Measurements from ENCODE around the gene HGD.
"Not testable (repeated sequence)": the region's sequence is repeated elsewhere in the genome, so short reads cannot be mapped to it uniquely, and the experiment has no call there.

HGD gene

GRCh38 chr3:120641696-120642246 is 40.3 kb downstream of the HGD start:
- DNase-seq (ENCODE audit: extremely low read depth in 1 of 2, low read depth in 1 of 2), result no peak

DNA sequence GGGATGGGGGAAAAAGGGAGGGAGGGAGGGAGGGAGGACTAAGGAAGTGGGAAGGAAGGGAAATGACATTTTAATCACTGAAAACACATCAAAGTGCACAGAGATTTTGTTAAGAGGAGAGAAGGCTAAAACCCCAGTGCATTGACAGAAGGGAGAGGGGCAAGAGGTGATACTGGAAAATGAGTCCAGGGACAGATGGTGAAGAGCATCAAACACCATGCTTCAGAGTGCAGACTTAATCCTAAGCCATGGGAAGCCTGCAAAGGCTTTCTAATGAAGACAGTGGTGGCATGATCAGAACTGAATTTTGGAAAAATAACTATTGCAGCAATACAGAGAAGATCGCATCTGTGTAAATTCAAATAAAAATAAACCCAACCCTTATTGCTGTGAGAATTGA is 41.8 kb downstream of the HGD start:
- DNase-seq (ENCODE audit: extremely low read depth in 1 of 2, low read depth in 1 of 2), result no peak

DNA sequence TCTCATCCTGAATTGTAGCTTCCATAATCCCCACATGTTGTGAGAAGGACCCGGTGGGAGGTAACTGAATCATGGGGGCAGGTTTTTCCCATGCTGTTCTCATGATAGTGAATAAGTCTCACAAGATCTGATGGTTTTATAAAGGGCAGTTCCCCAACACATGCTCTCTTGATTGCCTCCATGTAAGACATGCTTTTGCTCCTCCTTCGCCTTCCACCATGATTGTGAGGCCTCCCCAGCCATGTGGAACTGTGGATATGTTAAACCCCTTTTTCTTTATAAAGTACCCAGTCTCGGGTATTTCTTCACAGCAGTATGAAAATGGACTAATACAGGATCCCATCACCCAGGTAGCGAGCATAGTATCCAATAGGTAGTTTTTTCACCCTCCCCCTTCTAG is 43.2 kb downstream of the HGD start:
- DNase-seq (ENCODE audit: extremely low read depth in 1 of 2, low read depth in 1 of 2), result not testable (repeated sequence)

DNA sequence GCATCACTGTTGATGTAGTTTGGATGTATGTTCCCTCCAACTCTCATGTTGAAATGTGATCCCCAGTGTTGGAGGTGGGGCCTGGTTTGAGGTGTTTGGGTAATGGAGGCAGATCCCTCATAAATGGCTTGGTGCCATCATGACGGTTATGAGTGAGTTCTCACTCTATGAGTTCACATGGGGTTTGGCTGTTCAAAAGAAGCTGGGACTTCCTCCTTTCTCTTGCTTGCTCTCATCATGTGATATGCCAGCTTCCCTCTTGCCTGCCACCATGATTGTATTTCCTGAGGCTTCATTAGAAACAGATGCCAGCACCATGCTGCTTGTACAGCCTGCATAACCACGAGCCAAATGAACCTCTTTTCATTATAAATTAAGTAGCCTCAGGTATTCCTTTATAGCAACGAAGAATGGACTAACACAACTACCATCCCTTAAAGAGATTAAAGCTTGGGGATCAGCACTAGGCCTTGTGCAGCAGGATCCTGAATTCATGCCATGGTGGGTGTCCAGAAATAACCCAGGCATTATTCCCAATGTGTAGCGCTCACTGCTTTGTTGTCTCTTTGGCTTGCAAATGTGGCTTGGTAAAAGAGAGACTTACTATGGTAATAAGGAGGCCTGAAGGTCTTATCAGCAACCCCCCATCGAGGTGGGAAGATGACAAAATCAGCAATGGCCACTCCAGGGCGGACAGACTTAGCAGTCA is 44.0 kb downstream of the HGD start:
- DNase-seq (ENCODE audit: extremely low read depth in 1 of 2, low read depth in 1 of 2), result no peak

- DNase-seq (ENCODE audit: extremely low read depth in 1 of 2, low read depth in 1 of 2), result no peak
Measured at GRCh38 chr3:120636795-120637401, 45.1 kb downstream of the HGD start.

GRCh38 chr3:120634539-120634938 is 47.5 kb downstream of the HGD start:
- DNase-seq (ENCODE audit: extremely low read depth in 1 of 2, low read depth in 1 of 2), result no peak

DNA sequence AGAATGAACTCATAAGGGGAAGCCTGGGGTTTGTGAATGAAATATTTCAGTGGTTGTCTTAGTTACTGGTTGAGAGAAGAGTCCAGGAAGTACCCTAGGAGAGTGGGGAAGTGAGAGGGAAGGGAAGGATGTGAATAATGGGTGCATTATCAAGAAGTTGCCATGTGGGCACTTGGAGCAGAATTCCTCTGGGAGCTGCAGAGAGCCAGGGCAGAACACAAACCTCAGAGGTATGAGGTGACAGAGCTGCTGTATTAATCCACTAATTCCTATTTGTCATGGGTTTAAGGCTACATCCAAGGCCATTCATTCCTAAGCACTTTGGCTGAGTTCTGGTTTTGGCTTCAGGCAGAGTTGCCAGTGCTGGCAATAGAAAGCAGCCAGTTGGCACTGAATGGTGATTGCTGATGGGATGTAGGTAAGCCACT is 56.9 kb downstream of the HGD start:
- no peak for DNase-seq (ENCODE audit: extremely low read depth in 1 of 2, low read depth in 1 of 2)

DNA sequence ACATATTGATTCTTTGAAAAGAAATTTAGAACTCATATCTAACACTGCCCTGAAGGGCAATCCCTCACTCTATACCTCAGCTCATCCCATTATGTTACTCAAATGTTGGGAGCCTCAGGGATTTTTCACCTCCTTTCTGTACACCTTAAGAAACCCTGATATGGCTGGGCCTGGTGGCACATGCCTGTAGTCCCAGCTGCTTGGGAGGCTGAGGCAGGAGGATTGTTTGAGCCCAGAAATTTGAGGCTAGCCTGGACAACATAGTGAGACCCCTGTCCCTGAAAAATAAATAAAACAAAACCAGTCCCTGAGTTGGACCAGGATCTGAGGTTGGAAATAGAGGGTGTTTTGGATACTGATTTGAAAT is 58.3 kb downstream of the HGD start:
- no peak for DNase-seq (ENCODE audit: extremely low read depth in 1 of 2, low read depth in 1 of 2)

GRCh38 chr3:120622870-120623726 is 58.9 kb downstream of the HGD start:
- DNase-seq (ENCODE audit: extremely low read depth in 1 of 2, low read depth in 1 of 2), result no peak

- no peak for DNase-seq (ENCODE audit: extremely low read depth in 1 of 2, low read depth in 1 of 2)
Measured at GRCh38 chr3:120622457-120622856, 59.6 kb downstream of the HGD start.

- DNase-seq (ENCODE audit: extremely low read depth in 1 of 2, low read depth in 1 of 2), result not testable (repeated sequence)
Measured at GRCh38 chr3:120616745-120617144, 65.3 kb downstream of the HGD start.

DNA sequence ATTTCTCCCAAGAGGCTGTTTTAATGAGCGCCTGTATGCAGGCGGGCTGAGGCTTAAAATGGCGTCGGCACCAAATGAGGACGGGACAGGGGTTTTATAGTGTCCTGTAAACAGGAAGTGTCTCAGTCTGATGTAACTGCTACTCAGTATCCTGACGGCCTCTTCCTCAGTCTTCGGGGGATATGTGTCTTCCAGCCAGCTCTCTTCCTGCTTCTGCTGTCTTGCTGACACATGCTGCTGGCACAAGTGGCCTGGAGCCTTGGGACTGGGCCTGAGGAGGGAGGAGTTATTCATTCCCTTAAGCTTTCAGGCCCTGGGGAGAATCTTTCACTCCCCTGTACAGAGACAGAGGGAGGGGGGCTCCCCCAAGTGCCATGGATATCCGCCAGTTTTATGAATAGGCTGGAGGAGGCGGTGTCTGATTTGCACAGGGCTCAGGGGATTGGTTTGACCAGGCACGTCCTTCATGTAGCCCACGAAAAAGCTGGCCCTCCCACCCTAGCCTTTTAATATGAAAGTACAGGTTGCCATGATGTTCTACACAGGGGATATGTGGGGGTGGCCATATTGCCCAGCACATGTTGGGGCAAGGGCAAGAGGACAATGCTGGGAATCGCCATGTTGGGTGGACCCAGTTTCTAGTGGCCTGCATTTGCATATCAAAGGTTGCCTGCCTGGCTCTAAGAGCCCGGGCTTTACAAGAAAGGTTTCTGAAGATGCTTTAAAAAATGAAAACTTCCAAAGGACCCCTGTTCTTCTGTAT is 66.0 kb downstream of the HGD start:
- DNase-seq (ENCODE audit: extremely low read depth in 1 of 2, low read depth in 1 of 2), result no peak

- DNase-seq (ENCODE audit: extremely low read depth in 1 of 2, low read depth in 1 of 2), result no peak
Measured at GRCh38 chr3:120614765-120615164, 67.3 kb downstream of the HGD start.

DNA sequence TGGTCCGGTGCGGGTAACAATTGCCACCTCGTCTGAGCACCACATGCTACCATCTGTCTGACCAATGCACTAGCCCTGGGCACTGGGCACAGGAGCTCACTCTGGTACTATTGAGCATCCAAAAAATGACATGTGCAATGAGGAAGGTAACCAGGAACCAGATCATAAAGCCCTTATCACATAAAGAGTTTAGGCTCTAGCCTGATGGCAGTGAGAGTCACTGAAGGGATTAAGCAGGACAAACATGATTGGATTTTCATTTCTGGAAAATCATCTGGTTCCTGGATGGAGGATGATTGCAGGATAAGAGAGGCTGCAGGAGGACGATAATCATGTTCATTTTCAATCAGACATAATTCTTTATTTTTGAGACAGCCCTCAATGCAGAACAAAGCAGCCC is 73.5 kb downstream of the HGD start:
- DNase-seq (ENCODE audit: extremely low read depth in 1 of 2, low read depth in 1 of 2), result no peak

GRCh38 chr3:120604784-120605183 is 77.3 kb downstream of the HGD start:
- DNase-seq (ENCODE audit: extremely low read depth in 1 of 2, low read depth in 1 of 2), result no peak

DNA sequence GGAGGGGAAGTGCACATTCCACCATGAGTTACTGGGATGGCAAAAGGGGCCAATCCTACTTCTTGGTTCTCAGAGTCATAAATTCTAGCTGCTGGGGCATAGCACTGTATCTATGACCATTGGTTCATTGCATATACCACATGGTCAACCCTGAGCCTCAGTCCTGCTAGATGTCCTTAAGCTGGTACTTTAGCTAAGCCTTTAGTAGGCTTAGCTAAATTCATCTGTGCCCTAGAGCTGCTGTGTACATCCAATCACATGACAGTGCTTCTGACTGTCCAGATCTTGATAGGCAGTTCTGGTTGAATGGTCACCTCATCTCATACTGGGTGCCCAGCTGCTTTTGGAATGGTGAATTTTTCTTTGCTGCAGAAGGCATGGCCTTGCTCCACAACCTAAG is 77.7 kb downstream of the HGD start:
- DNase-seq (ENCODE audit: extremely low read depth in 1 of 2, low read depth in 1 of 2), result no peak

- DNase-seq (ENCODE audit: extremely low read depth in 1 of 2, low read depth in 1 of 2), result no peak
Measured at GRCh38 chr3:120602682-120603081, 79.4 kb downstream of the HGD start.

GRCh38 chr3:120601554-120601953 is 80.5 kb downstream of the HGD start:
- no peak for DNase-seq (ENCODE audit: extremely low read depth in 1 of 2, low read depth in 1 of 2)

- DNase-seq (ENCODE audit: extremely low read depth in 1 of 2, low read depth in 1 of 2), result no peak
Measured at GRCh38 chr3:120599211-120599610, 82.8 kb downstream of the HGD start.

GRCh38 chr3:120597445-120598049 is 84.5 kb downstream of the HGD start:
- DNase-seq (ENCODE audit: extremely low read depth in 1 of 2, low read depth in 1 of 2), result no peak

DNA sequence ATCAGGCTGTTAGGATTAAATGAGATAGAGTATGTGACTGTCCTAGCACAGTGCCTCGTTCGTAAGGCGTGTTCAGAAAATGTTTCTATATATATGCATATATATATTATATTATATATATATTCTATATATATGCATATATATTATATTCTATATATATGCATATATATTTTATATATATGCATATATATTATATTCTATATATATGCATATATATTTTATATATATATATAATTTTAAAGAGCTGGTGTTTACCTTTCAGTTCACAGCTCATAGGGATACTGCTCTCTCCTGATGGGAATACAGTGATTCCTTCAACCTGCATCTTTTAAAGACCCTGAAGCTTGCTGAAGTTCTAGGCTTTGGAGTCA is 85.2 kb downstream of the HGD start:
- DNase-seq (ENCODE audit: extremely low read depth in 1 of 2, low read depth in 1 of 2), result no peak

All from activated CD8-positive, alpha-beta memory T cell treated with anti-CD3 and anti-CD28 coated beads for 1 hour (primary cell).